ENCODE data around the gene ST6GALNAC3.
"Not testable (repeated sequence)": the region's sequence is repeated elsewhere in the genome, so short reads cannot be mapped to it uniquely, and the experiment has no call there.

Gene ST6GALNAC3

DNA sequence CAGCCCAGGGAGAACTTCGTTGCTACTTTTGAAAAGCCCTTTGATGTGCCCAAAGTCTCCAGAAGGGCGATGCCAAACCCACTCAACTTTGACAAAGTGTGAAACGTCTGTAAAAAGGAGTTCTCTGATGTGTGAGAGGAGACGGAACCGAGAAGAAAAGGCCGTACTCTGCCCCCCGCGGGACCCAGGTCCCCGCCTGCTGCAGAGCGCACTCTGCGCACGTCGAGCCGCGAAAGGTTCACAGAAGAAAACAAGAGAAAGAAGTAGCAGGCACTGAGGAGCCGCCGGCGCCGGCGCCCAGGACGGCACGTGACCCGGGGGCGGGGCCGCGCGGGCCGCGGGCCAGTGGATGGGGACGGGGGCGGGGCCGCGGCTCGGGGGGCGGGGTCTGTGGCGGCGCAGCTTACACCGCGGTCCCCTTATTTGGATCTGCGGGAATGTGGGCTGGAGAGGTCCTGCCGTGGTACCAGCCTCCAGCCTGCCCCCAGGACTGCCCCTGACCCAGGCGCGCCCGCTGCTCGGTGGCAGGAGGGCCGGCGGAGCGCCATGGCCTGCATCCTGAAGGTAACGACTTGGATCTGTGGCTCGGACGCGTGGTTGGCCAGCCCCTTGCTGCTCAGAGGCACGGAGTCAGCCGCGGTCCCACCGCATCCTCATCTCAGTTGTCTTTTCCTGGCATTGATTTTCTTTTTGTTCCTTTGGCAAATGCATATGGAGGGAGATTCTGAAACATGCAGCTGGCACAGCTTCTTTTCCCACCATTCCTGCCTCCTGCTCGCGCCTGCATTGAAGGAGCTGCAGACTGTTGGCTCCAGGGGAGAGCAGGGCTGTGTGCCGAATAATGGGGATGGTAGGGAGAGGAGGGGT lies at the start of gene ST6GALNAC3:
TSS of gene ST6GALNAC3 (plus strand) at position 426 of the 867 bp plus-strand sequence.
- DNase-seq (ENCODE audit: low read depth) = no peak

DNA sequence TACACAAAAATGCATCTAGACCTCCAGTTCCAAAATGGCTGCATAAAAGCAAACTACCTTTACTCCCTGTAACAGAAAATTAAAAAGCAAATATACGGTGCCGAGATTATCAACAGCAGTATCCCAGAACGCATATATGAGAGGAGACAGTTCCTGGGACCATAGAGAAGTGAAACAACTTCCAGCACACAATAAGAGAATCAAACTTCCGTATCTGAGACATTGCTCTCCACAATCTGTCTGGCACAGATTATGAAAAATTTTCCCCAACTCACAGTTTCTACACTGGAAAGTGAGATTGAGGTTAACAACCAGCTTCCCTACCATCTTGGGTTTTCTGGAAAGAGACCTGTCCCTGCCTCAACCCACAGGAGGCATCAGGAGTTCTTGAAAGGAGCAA lies 47.2 kb upstream of the ST6GALNAC3 start:
- DNase-seq (ENCODE audit: low read depth) = no peak

DNA sequence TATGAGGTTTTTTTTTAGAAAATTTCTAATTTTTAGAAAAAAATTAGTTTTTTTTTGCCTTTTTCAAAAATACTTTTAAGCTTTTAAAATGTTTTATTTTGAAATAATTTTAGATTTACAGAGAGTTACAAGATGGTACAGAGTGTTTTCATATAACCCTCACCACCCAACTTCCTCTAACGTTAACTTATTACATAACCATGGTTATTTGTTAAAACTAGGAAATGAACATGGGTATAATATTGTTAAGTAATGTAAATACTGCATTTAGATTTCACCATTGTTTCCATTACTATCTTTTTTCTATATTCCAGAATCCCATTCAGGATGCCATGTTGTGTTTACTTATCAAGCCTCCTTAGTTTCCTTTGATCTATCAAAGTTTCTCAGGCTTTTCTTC lies 45.2 kb upstream of the ST6GALNAC3 start:
- no peak for DNase-seq (ENCODE audit: low read depth)

DNA sequence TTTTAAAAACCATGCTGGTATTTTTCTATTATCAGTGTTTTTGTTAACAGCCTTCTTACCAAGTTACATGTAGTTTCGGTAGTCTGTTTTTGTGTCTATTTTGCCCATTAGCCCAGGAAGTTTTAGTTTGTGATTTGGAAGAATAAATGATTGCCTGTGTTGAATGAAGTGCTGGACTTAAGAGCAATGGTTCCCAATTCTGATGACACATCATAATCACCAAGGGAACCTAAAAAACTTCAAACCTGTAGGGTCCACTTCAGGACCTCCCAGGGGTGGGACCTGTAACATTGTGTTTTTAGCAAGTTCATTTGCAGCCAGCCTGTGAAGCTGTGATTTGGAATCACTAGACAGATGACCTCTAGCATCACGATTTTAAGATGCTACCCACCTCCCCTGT lies 43.0 kb upstream of the ST6GALNAC3 start:
- no peak for DNase-seq (ENCODE audit: low read depth)

DNA sequence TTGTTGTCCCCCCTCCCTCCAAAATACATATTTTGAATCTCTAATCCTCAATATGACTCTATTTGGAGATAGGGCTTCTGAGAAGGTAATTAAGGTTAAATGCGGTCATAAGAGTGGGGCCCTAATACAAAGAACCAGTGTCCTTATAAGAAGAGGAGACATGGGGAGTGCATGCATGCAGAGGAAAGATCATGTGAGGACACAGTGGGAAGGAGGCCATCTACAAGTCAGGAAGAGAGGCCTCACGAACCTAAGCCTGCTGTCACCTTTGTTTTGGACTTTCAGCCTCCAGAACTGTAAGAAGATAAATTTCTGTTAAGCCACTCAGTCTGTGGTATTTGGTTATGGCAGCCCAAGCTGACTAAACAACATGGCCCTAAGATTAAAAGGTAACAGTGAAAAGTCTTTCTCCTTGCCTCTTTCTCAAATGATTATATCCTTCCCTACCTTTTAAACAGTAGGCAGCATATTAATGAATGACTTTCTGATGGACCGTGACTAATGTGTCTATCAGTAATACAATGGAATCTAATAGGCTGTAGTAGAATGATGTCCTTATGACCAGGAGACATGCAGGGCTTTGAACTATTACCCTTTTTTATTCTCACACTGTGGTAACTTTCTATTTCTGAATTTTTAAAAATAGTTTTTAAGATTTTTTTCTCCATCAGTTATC lies 40.6 kb upstream of the ST6GALNAC3 start:
- no peak for DNase-seq (ENCODE audit: low read depth)

DNA sequence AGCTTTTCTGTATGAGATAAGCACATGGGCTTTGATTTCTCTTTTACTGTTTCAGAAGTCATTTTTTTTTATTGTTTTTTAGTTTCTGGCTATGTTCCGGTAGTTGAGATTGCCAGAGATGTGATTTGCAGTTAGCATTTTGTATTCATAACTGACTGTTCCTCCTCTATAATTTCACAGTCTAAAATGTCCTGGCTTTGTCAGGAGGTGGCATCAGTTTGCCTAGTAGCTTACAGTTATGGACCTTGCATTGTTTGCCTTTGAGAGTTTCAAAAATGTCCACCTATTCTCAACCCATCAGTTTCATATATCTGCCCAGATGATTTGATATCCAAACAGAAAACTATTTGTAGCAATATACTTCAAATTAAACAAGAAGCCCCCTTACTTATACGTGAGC lies 39.5 kb upstream of the ST6GALNAC3 start:
- DNase-seq (ENCODE audit: low read depth) = no peak

DNA sequence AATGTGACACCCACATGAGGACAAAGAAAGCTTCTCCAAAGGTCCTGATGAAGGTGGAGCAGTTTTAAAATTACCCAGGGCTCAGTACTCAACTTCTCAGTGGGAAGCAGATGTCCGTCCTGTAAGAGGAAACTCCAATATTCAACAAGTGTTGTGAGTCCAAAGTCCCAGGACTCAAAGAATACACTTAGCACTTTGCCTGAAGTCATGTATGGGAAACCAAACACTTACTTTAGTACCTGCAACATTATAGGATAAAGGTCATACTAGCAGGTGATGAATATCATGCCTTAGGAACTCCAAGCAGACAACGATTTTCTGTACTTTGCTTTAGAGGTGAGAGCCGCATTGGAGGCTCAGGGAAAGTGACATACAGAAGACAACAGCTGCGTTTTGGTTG lies 37.2 kb upstream of the ST6GALNAC3 start:
- no peak for DNase-seq (ENCODE audit: low read depth)

DNA sequence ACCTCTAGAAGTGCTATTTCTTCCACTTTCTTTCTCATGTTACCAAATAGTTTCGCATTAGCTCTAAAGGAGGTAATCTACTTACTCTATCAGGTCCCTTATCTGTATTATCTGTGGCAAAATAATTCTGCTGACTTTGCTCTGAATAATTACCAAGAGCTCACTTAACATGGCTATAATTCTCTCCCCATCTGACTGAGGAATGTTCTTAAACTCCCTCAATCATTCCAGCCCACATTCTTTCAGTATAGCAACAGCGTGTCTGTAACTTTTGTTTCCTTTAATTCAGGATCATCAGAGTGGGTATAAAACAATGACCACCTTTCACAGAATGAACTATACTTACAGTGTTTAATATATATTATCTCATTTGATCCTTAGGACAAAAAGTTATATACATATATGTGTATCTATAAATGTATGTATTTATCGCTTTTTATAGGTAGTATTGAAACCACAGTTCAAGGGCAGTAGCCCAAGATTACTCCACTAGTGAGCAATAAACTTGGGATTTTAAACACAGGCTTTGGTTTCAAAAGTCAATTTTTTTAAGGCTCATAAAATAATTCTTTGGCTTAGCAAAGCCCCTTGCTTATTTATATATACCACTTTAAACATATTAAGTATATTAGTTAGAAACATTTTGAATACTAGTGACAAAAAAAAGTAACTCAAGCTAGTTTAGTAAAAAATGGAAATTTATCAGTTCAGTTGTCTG lies 36.1 kb upstream of the ST6GALNAC3 start:
- DNase-seq (ENCODE audit: low read depth) = peak; percentile 31

DNA sequence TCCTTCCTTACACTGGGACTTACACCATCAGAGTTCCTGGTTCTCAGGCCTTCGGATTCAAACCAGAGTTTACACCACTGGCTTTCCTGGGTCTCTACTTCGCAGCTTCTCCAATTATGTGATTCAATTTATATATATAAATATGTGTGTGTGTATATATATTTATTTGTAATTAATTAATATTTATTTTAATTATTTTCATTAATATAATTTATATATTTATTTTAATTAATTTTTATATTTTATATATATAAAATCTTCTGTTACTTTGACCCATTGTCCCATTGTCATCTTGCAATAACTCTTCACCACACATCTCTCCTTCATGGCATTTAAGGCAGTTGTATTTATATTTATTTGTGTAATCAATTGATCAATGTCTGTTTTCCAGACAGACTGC lies 28.4 kb upstream of the ST6GALNAC3 start:
- DNase-seq (ENCODE audit: low read depth) = no peak

DNA sequence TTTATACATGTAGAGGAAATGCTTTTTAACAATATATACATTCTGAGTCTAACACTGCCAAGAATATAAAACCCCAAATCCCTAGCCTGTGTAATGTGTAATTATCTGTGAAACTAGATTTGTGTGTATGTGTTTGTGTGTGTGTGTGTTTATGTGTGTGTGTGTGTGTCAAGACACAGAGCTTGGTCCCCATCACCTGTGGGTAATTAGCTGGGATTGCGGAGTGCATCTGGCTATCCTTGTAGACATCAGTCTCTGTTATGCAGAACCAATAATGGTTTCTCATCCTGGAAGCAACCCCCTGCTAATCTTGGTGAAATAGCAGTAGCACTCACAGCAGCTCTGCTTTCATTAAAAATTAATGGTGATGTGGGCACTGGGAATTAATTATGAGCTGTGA lies 26.3 kb upstream of the ST6GALNAC3 start:
- DNase-seq (ENCODE audit: low read depth) = no peak

DNA sequence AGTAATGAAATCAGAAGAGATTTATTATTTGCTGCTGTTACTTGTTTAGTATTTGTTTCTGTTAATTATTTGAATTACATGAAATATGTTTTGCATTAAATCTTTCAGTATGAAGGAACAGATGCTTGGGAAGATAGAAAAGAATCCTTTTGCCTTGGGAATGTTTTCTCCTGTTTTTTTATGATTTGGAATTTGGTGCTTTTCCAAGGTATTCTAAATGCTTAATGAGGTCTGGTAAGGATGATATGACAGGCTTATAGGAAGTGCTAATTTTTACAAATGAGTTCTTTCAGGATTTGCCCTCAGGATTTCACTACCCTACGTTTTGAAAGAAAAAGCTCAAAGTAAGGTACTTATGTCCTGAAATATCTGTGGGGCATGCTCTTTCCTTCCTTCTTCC lies 25.6 kb upstream of the ST6GALNAC3 start:
- DNase-seq (ENCODE audit: low read depth) = no peak

DNA sequence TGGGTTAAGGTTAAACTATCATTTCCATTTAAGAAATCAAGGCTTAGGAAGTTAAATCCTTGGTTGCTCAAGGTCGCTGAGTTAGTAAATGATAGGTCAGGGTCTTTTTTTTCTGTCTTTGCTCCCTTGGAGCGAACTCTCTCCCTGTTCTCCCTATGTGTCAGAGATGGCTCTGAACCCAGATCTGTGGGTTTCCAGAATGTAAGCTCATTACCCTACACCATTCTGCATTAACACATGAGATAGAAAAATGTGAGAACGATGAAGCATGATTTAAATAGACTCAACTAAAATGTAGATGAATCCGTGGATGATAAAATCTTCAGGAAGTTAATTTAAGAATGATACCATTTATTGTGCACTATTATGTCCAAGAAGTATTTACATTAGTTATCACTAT lies 25.0 kb upstream of the ST6GALNAC3 start:
- no peak for DNase-seq (ENCODE audit: low read depth)

DNA sequence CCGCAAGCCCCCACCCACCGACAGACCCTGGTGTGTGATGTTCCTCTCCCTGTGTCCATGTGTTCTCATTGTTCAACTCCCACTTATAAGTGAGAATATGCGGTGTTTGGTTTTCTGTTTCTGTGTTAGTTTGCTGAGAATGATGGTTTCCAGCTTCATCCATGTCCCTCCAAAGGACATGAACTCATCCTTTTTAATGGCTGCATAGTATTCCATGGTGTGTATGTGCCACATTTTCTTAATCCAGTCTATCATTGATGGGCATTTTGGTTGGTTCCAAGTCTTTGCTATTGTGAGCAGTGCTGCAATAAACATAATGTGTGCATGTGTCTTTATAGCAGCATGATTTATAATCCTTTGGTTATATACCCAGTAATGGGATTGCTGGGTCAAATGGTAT lies 24.5 kb upstream of the ST6GALNAC3 start:
- not testable (repeated sequence) for DNase-seq (ENCODE audit: low read depth)

DNA sequence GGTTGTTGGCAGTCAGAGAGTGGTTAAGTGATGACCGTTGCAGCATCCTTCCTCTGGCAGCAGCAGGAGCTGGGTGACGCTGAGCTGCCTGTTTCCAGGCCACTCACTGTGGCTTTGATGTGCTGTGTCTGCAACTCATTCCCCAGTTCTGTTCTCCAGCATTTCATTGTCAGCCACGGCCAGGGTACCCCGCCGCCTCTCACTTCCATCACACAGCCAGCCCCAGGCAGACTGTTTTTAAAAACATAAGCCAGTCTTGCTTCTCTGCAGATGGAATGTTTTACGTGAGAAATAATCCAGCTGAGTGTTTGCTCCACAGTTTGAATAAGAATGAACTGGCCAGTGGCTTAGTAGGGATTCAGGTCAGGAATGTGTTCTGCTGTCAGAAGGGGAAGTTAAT lies 21.5 kb upstream of the ST6GALNAC3 start:
- no peak for DNase-seq (ENCODE audit: low read depth)

DNA sequence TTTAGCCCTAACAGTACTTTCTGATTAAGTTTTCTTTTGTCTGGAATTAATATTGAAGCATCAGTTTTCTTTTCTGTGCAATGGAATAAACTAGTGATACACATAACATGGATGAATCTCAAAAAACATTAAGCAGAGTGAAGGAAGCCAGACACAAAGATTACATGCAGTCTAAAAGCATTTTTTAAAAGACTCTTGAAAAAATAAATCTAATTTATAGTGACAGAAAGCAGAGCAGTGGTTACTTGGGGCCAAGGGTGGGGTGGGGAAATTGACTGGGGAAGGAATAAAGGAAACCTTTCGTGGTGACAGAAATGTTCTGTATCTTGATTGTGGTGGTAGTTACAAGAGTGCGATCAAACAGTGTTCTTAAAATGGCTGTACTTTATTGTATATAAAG lies 20.2 kb upstream of the ST6GALNAC3 start:
- no peak for DNase-seq (ENCODE audit: low read depth)

DNA sequence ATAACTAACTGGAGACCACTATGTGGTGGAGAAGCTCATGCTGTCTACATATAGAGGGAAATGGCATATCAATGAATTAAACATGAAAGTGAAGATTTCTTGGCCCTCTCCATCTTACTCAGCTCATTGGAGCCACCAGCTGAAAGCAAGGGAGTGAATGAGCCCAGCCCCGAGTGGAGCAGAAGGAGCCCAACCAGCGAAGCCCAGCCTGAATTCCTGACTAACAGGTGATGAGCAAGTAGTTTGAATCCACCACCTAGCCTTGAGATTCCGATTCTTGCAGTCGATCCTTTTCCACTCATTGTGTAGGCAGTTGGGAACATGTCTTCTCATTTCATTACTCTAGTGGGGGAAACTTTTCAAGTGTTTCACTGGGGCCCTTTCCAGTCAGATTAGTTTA lies 18.6 kb upstream of the ST6GALNAC3 start:
- DNase-seq (ENCODE audit: low read depth) = no peak

DNA sequence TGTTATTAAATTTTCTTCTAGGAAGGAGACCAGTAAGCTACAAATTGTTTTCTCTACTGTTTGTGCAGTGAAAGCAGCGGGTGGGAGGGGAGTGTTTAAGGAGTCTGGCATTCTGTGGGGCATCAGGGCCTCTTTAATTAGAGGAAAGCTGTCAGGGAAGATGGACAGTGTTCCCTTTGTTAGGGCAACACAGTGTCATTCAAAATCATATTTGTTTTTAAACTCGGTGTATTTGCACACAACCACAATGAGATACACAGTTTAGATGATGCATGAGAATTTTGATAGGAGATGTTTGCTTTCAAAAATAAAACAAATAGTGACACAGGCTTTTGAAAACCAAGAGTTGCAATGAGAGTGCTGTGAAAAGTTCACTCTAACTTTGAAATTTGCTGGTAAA lies 15.1 kb upstream of the ST6GALNAC3 start:
- no peak for DNase-seq (ENCODE audit: low read depth)

DNA sequence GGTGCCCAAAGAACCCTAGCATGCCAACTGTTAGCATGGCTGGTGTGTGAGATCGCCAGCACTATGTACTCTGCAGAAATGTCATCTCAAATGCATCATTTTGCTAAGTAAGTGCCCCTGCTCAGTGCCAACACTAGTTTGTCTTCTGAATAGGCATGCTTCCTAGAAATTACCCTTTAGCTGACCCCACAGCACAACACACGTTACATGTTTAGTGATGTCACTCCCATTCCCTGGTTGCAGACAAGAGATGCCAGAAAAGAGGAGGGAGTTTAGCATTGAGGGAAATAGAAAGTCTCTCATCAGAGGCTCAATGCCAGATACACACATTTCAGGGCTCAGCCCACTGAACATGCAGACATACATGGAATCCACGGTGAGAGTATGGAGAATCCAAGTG lies 9.3 kb upstream of the ST6GALNAC3 start:
- DNase-seq (ENCODE audit: low read depth) = no peak

DNA sequence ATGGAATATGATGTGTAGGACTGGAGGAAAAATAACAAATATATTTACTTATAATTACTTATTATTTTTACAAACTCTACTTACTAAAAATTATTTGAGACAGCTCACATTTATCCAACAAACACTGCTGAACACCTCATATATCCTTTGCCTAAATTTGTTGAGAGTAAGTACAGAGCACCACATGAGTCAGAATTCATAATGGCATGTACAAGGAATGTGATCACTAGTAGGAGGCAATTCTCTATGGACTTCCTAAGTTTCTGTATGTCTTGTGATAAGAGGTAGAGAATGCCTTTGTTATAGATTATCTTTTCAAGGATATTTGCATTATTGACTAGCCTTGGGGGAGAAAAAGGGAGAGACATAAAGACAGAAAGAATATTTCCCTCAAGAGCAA lies 8.2 kb upstream of the ST6GALNAC3 start:
- DNase-seq (ENCODE audit: low read depth) = no peak

DNA sequence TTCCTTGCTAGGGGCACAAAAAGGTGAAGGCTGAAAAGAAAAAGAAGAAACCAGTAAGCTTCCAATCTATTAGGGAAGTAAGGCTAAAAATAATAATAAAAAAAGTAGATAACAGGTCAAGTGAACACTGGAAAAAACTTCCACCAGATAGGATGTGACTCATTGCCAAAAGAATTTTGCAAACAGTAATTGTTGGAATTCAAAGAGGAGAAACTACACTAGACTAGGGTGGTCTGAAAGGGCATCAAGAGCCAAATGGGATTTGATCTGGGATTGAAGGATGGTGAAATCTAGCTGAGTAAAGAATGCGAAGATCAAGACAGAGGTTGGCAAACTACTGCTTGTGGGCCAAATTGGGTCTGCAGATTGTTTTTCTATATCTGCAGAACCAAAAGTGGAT lies 6.0 kb upstream of the ST6GALNAC3 start:
- no peak for DNase-seq (ENCODE audit: low read depth)

DNA sequence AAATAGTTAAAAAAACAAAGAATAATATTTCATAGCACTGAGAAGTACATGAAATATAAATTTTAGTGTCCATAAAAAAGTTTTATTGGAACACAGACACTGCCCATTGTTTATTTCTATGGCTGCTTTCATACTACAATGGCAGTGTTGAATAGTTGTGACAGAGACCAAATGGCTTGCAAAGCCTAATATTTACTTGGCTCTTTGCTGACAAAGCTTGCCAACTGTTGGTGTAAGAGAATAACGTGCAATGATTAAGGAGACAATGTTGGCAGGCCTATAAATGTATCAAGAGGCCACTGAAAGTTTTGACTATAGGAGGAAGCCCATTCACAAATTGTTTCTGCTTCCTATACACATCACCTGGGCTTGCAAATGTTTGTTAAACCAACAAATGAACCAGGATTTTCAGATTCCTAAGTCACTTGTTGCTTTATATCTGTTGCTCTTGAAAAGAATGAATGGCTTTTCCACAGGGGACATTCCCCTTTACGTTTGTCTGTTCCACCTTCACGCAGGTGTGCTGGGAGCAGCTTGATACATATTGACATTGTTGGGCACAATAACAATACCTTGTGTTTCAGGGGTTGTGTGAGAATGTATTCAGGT lies 5.5 kb upstream of the ST6GALNAC3 start:
- DNase-seq (ENCODE audit: low read depth) = no peak

DNA sequence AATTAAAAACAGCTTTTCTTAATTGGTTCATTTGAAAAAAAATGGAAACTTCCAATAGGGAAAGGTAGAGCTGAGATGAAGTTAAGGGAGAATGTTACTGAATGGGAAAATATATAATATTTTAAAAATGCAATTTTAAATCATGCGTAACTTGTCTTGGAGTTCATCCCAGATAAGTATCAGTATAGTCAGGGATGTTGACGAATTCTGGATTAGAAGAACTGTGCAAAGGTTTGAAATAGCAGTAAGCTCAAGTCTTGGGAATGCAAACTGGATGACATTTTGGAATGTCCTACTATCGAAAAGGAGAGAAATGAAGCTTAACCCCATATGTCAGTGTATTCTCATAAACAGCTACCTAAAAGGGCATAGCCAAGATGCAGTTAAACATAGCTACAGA lies 4.0 kb upstream of the ST6GALNAC3 start:
- no peak for DNase-seq (ENCODE audit: low read depth)

DNA sequence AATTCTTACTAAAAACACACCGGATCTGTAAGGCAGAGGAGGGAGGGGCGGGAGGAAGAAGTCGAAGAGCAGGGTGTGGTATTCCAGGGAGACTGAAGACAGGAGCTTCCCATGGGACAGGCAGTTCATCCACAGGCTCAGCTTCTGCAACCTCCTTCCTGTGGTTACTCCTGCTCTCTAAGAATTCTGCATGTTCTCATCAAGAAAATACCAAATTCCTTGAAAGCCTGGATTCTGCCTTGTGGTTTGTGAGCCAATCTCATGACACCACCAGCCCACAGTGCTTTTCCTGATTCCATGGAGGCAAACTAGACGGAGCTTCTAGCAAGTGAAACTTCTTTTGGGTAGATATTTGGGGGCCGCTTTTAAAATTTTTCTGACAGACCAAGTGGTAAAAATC lies 1.1 kb upstream of the ST6GALNAC3 start:
- no peak for DNase-seq (ENCODE audit: low read depth)

All from HS-27A (cell line).